ENCODE data around the gene SH3D19. TPM values are rescaled to one million over a fixed set of nuclear protein-coding genes. Genes with fewer than 3 reads are reported as not detected.
"Not testable (repeated sequence)": the region's sequence is repeated elsewhere in the genome, so short reads cannot be mapped to it uniquely, and the experiment has no call there.

Gene SH3D19
- total RNA-seq, 2 donors from 2014 or later, result 107 to 118 TPM

DNA sequence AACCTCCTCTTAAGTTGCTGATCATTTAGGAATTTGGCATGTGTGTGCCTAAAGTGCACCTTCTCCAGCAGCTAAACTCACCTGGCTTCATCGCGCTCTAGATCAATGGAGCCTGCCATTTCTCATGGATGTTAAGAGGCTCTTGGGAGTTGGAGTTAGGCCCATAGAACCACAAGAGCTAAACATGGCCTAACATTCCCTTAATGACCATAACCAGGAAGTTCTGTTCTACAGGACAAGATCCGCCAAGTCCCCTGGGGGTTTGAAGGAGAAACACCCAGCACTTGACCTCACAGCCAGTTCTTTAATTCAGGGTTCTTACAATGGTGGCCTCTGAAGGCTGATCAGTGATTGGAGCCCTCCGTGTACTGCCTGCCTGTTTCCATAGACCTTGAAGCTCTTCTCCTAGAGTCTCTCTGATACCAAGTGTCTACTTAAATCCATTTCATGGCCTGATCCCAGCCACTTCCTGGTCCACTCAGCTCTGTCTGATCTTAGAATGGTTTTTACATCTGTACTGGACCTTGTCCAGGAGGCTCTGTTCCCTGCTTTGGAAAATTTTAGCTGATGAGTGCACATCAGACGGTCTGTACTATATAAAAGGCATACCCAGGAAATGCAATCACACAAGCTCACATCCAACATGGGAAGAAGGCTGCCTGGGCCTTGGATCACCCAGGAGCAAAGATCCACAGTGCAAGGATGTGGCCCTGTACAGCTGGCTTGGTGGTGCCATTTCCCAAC lies 180.9 kb downstream of the SH3D19 start:
- Histone ChIP-seq H3K4me3 (no peak overlapping the region), H3K27ac (peak overlapping the region in 1 of 2 donors; percentile 7), H3K9me3 (no peaks in the 10 kb centered on the region), H3K4me1 (no peaks in the 10 kb centered on the region), H3K27me3 (no peaks in the 10 kb centered on the region), H3K36me3 (peaks cover 95% of the 10 kb centered on the region)
- DNase-seq (ENCODE audit: low spot score), result no peak
- TF ChIP-seq CTCF (IDR thresholded peaks at IDR 0.05), result no peak

DNA sequence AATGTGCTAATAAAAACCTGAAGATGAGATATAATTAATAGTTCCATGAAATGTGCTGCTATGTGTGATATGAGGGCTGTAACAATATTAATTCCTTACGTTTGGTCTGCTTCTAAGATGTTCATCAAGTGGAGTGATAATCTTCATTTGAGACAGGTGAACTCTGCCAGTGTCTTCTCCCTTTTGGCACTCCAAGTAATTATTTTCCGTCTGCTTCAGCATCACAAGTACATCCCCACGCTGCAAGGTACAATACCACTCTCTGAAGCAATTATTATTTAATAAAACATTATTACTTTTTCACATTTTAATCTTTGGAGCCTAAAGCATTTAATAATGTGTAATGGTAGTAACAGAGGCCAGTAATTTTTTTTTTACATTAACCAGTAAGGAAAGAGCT lies 181.6 kb downstream of the SH3D19 start:
- no peaks in the 10 kb centered on the region for H3K27me3 ChIP-seq
- no peak overlapping the region for H3K27ac ChIP-seq
- H3K4me3 ChIP-seq, result no peak overlapping the region
- no peak for TF ChIP-seq CTCF (IDR thresholded peaks at IDR 0.05)
- no peak for DNase-seq (ENCODE audit: low spot score)
- H3K36me3 ChIP-seq, result peaks cover 93% of the 10 kb centered on the region
- H3K4me1 ChIP-seq, result no peaks in the 10 kb centered on the region
- no peaks in the 10 kb centered on the region for H3K9me3 ChIP-seq

GRCh38 chr4:151143162-151143561 lies 182.2 kb downstream of the SH3D19 start:
- Histone ChIP-seq H3K27me3 (no peaks in the 10 kb centered on the region), H3K27ac (no peak overlapping the region), H3K4me1 (no peaks in the 10 kb centered on the region), H3K4me3 (no peak overlapping the region), H3K9me3 (no peaks in the 10 kb centered on the region), H3K36me3 (peaks cover 86% of the 10 kb centered on the region)
- TF ChIP-seq CTCF (IDR thresholded peaks at IDR 0.05), result no peak
- no peak for DNase-seq (ENCODE audit: low spot score)

DNA sequence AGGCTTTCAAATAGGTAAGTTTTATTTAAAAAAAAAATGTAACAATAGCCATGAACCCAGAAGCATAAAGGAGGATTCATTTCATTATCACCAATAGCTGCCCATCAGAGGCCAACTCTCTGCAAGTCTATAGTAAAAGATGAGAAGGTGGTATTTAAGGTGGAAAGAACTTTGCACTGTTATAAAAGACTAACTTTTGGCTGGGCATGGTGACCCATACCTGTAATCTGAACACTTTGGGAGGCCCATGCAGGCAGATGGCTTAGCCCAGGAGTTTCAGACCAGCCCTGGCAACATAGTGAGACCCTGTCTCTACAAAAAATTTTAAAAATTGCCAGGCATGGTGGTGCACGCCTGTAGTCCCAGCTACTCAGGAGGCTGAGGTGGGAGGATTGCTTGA lies 182.6 kb downstream of the SH3D19 start:
- no peak overlapping the region for H3K27ac ChIP-seq
- no peaks in the 10 kb centered on the region for H3K27me3 ChIP-seq
- H3K36me3 ChIP-seq, result peaks cover 85% of the 10 kb centered on the region
- DNase-seq (ENCODE audit: low spot score), result no peak
- TF ChIP-seq CTCF (IDR thresholded peaks at IDR 0.05), result no peak
- no peak overlapping the region for H3K4me3 ChIP-seq
- no peaks in the 10 kb centered on the region for H3K4me1 ChIP-seq
- H3K9me3 ChIP-seq, result no peaks in the 10 kb centered on the region

DNA sequence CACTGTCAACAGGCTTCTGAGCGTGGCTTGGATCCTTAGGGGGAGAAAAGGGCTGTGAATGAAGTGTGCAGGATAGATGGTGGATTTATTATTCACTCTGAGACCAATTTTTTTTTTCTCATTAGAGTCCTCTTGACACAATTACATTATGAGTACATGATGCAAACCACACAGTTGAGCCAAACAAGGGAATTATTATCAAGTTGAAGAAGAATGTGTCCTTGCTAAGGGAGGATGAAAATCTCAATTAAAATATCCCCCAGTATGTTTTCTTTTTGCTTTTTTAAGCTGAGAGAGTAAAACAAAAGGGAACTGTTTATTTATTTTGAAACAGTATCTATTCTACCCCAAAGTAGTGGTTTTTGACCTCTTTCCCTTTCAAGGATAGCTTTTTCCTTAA lies 185.6 kb downstream of the SH3D19 start:
- Histone ChIP-seq H3K36me3 (peaks cover 74% of the 10 kb centered on the region), H3K9me3 (no peaks in the 10 kb centered on the region), H3K4me3 (no peak overlapping the region), H3K27me3 (no peaks in the 10 kb centered on the region), H3K27ac (no peak overlapping the region), H3K4me1 (no peaks in the 10 kb centered on the region)
- no peak for DNase-seq (ENCODE audit: low spot score)
- no peak for TF ChIP-seq CTCF (IDR thresholded peaks at IDR 0.05)

DNA sequence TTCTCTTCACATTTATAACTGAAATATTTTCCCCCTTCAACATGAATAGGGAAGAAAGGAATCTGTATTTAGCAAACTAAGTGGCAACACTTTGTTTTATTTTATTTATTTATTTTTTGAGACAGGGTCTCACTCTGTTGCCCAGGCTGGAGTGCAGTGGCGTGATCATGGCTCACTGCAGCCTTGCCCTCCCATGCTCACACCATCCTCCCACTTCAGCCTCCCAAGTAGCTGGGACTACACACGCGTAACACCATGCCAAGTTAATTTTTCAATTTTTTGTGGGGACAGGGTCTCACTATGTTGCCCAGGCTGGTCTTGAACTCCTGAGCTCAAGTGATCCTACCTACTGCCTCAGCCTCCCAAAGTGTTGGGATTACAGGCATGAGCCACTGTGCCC lies 189.4 kb downstream of the SH3D19 start:
- not testable (repeated sequence) for H3K4me3 ChIP-seq; H3K27ac ChIP-seq; H3K4me1 ChIP-seq; H3K27me3 ChIP-seq; DNase-seq (ENCODE audit: low spot score); H3K9me3 ChIP-seq
- peaks cover 76% of the 10 kb centered on the region for H3K36me3 ChIP-seq

Data from right atrium auricular region (tissue), 2 donors.